HG03575 (cell line): ENCODE data around the gene TFDP1.

Source experiments
- ATAC-seq: cut with Tn5 transposase; IDR thresholded peaks from one replicate; pipeline ENCODE4 v1.9.1; 2021; ENCODE audit not compliant: unreplicated experiment, insufficient number of reproducible peaks, low FRiP score; ENCODE audit errors: extremely low read depth

Gene TFDP1

GRCh38 chr13:113584205-113584869, at the start of gene TFDP1:
TFDP1 (plus strand) TSS chr13:113584753; CDS start chr13:113585838, 1,085 bp downstream.
- ATAC-seq, result peak; percentile 62

GRCh38 chr13:113535381-113535781, 49.2 kb upstream of the TFDP1 start:
- no peak for ATAC-seq

- ATAC-seq, result no peak
These were observed 48.0 kb upstream of the TFDP1 start for GRCh38 chr13:113536461-113537110.

- no peak for ATAC-seq
These were observed 47.3 kb upstream of the TFDP1 start for GRCh38 chr13:113537205-113537604.

- no peak for ATAC-seq
These were observed 46.5 kb upstream of the TFDP1 start for GRCh38 chr13:113537909-113538688.

GRCh38 chr13:113538689-113539058, 45.9 kb upstream of the TFDP1 start:
- no peak for ATAC-seq

- no peak for ATAC-seq
These were observed 45.4 kb upstream of the TFDP1 start for GRCh38 chr13:113539176-113539575.

- no peak for ATAC-seq
These were observed 44.7 kb upstream of the TFDP1 start for GRCh38 chr13:113539822-113540221.

GRCh38 chr13:113540523-113540922, 44.0 kb upstream of the TFDP1 start:
- no peak for ATAC-seq

- no peak for ATAC-seq
These were observed 41.7 kb upstream of the TFDP1 start for GRCh38 chr13:113542751-113543424.

- ATAC-seq, result no peak
These were observed 40.3 kb upstream of the TFDP1 start for GRCh38 chr13:113544071-113544891.

- no peak for ATAC-seq
These were observed 39.7 kb upstream of the TFDP1 start for GRCh38 chr13:113544896-113545295.

GRCh38 chr13:113545455-113545930, 39.1 kb upstream of the TFDP1 start:
- ATAC-seq, result no peak

GRCh38 chr13:113545931-113546516, 38.5 kb upstream of the TFDP1 start:
- no peak for ATAC-seq

- ATAC-seq, result no peak
These were observed 37.8 kb upstream of the TFDP1 start for GRCh38 chr13:113546571-113547237.

GRCh38 chr13:113547238-113547971, 37.1 kb upstream of the TFDP1 start:
- no peak for ATAC-seq

- no peak for ATAC-seq
These were observed 36.3 kb upstream of the TFDP1 start for GRCh38 chr13:113548171-113548641.
